ENCODE results near the gene LRFN2. TPM values are rescaled to one million over a fixed set of nuclear protein-coding genes. Genes with fewer than 3 reads are reported as not detected.

The LRFN2 gene
- total RNA-seq, 1 donor from 2014 or later: not detected

GRCh38 chr6:40350747-40351217, 236.4 kb downstream of the LRFN2 start:
- H3K4me3 ChIP-seq (ENCODE audit: low read depth, low read length): no peak overlapping the region
- DNase-seq (ENCODE audit: low read depth): no peak
- no peak for TF ChIP-seq CTCF (conservative IDR thresholded peaks at IDR 0.05; ENCODE audit: low read depth, low read length)

- H3K4me3 ChIP-seq (ENCODE audit: low read depth, low read length): no peak overlapping the region
- no peak for DNase-seq (ENCODE audit: low read depth)
- TF ChIP-seq CTCF (conservative IDR thresholded peaks at IDR 0.05; ENCODE audit: low read depth, low read length): no peak
These were observed 237.0 kb downstream of the LRFN2 start for GRCh38 chr6:40349901-40350746.

GRCh38 chr6:40349123-40349900, 237.9 kb downstream of the LRFN2 start:
- DNase-seq (ENCODE audit: low read depth): no peak
- H3K4me3 ChIP-seq (ENCODE audit: low read depth, low read length): no peak overlapping the region
- no peak for TF ChIP-seq CTCF (conservative IDR thresholded peaks at IDR 0.05; ENCODE audit: low read depth, low read length)

GRCh38 chr6:40348591-40348990, 238.6 kb downstream of the LRFN2 start:
- H3K4me3 ChIP-seq (ENCODE audit: low read depth, low read length): no peak overlapping the region
- no peak for TF ChIP-seq CTCF (conservative IDR thresholded peaks at IDR 0.05; ENCODE audit: low read depth, low read length)
- no peak for DNase-seq (ENCODE audit: low read depth)

- no peak for TF ChIP-seq CTCF (conservative IDR thresholded peaks at IDR 0.05; ENCODE audit: low read depth, low read length)
- H3K4me3 ChIP-seq (ENCODE audit: low read depth, low read length): no peak overlapping the region
- no peak for DNase-seq (ENCODE audit: low read depth)
These were observed 239.6 kb downstream of the LRFN2 start for GRCh38 chr6:40347571-40348011.

GRCh38 chr6:40346246-40346645, 240.9 kb downstream of the LRFN2 start:
- no peak for DNase-seq (ENCODE audit: low read depth)
- no peak for TF ChIP-seq CTCF (conservative IDR thresholded peaks at IDR 0.05; ENCODE audit: low read depth, low read length)
- H3K4me3 ChIP-seq (ENCODE audit: low read depth, low read length): no peak overlapping the region

Measured in epithelial cell of proximal tubule (primary cell).